Measurements from ENCODE around the gene RTRAF.
A peak's percentile ranks its signal among the peaks of the same experiment; 100 is the strongest.

DNA sequence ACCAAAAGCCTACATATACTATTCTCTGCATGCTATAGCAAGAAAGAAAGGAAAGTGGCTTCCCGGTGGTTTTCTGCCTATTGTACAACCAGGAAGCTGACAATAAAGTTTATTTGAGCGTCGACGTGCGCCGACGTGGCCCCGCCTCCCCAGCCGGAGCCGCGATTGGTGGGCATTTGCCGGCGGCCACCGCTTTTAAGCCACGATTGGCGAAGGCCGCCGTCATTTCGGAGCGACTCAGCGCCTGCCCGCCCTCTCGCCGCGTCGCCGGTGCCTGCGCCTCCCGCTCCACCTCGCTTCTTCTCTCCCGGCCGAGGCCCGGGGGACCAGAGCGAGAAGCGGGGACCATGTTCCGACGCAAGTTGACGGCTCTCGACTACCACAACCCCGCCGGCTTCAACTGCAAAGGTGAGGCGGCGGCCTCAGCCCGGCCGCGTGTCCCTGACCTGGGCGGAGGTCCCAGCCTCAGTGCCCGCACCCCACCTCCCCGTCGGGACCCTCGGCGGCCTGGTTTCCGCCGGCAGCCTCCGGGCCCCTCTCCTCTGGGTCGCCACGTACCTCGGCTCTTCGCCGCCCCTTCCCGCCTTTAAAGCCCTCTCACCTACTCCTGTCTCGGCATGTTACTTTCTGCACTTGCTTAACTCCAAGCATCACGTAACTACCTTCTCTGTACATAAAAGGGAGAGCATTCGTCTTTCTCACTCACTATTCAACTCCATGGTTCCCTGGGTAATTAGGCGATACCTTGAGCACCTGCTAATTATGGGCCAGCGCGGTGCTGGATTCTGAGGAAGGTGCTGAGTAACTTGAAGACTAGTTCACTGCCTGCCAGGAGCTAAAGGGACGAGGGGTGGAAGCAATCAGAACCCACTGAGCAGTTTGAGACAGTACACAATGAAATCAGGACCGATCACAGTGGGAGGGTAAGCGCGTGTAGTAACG lies at the start of gene RTRAF:
- TF ChIP-seq, protein P1, sequence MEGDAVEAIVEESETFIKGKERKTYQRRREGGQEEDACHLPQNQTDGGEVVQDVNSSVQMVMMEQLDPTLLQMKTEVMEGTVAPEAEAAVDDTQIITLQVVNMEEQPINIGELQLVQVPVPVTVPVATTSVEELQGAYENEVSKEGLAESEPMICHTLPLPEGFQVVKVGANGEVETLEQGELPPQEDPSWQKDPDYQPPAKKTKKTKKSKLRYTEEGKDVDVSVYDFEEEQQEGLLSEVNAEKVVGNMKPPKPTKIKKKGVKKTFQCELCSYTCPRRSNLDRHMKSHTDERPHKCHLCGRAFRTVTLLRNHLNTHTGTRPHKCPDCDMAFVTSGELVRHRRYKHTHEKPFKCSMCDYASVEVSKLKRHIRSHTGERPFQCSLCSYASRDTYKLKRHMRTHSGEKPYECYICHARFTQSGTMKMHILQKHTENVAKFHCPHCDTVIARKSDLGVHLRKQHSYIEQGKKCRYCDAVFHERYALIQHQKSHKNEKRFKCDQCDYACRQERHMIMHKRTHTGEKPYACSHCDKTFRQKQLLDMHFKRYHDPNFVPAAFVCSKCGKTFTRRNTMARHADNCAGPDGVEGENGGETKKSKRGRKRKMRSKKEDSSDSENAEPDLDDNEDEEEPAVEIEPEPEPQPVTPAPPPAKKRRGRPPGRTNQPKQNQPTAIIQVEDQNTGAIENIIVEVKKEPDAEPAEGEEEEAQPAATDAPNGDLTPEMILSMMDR (IDR thresholded peaks at IDR 0.05; ENCODE audit: insufficient read depth, low read length) = no peak
- TF ChIP-seq GABPA (IDR thresholded peaks at IDR 0.05; ENCODE audit: low read depth) (no peak), POLR2AphosphoS5 (IDR thresholded peaks at IDR 0.05; ENCODE audit: low read depth) (peak; percentile 52; the same call in 1 of the 2 replicates)

Measured in HL-60 (cell line).